PFSK-1 (cell line): Measurements from ENCODE around the gene MAPK8.

Source experiments
- FOXP2 ChIP-seq: optimal IDR thresholded peaks from 2 replicates; pipeline ENCODE3; 2011; ENCODE audit warnings: borderline replicate concordance, control low read depth, inconsistent platforms; ENCODE audit not compliant: insufficient read depth; ENCODE audit errors: extremely low read length, extremely low read depth
- POLR2AphosphoS5 ChIP-seq: IDR thresholded peaks from 2 replicates; pipeline ENCODE4 v1.6.1; 2012; ENCODE audit warnings: low read depth, mild to moderate bottlenecking, control low read depth, low read length, moderate library complexity
- REST ChIP-seq, 2 experiments: IDR thresholded peaks; 2 replicates each; pipeline versions ENCODE4 v1.6.1 to v1.8.0; 2011 to 2012; ENCODE audit warnings: low read depth in 2 of 2, low read length in 2 of 2, control low read depth in 1 of 2, inconsistent platforms in 1 of 2, mild to moderate bottlenecking in 1 of 2, moderate library complexity in 1 of 2; ENCODE audit not compliant: insufficient read depth in 1 of 2
- SIN3A ChIP-seq: IDR thresholded peaks from 2 replicates; pipeline ENCODE4 v1.6.1; 2012; ENCODE audit warnings: mild to moderate bottlenecking, low read length, moderate library complexity, borderline replicate concordance; ENCODE audit not compliant: insufficient read depth
- TAF1 ChIP-seq: IDR thresholded peaks from 2 replicates; pipeline ENCODE4 v1.6.1; 2012; ENCODE audit warnings: low read length, control low read depth, borderline replicate concordance; ENCODE audit not compliant: insufficient read depth

The MAPK8 gene

GRCh38 chr10:48331436-48331835 is 25.0 kb downstream of the MAPK8 start:
- TF ChIP-seq TAF1: no peak
- TF ChIP-seq SIN3A: no peak
- no peak for TF ChIP-seq POLR2AphosphoS5
- no peak for TF ChIP-seq REST (IDR thresholded peaks at IDR 0.05; ENCODE audit: insufficient read depth in 1 of 2, low read depth in 2 of 2, low read length in 2 of 2)
- TF ChIP-seq FOXP2: no peak

- TF ChIP-seq TAF1 (no peak), FOXP2 (no peak), POLR2AphosphoS5 (no peak)
Observed at GRCh38 chr10:48332166-48332870, 25.8 kb downstream of the MAPK8 start.

GRCh38 chr10:48332871-48333216 is 26.4 kb downstream of the MAPK8 start:
- TF ChIP-seq TAF1 (no peak), POLR2AphosphoS5 (no peak), REST (IDR thresholded peaks at IDR 0.05; ENCODE audit: insufficient read depth in 1 of 2, low read depth in 2 of 2, low read length in 2 of 2) (no peak), FOXP2 (no peak), SIN3A (no peak)

- TF ChIP-seq POLR2AphosphoS5 (no peak), SIN3A (no peak), FOXP2 (no peak), REST (IDR thresholded peaks at IDR 0.05; ENCODE audit: insufficient read depth in 1 of 2, low read depth in 2 of 2, low read length in 2 of 2) (no peak), TAF1 (no peak)
Observed at GRCh38 chr10:48333856-48334255, 27.4 kb downstream of the MAPK8 start.

GRCh38 chr10:48335788-48336187 is 29.3 kb downstream of the MAPK8 start:
- no peak for TF ChIP-seq SIN3A
- TF ChIP-seq POLR2AphosphoS5: no peak
- no peak for TF ChIP-seq TAF1
- no peak for TF ChIP-seq REST (IDR thresholded peaks at IDR 0.05; ENCODE audit: insufficient read depth in 1 of 2, low read depth in 2 of 2, low read length in 2 of 2)
- TF ChIP-seq FOXP2: no peak
